Mammary epithelial cell (primary cell): Measurements from ENCODE around the gene NAV3.

Experiments used
- EZH2 ChIP-seq: IDR thresholded peaks from 2 replicates; pipeline ENCODE4 v1.6.1; 2012; ENCODE audit warnings: low read length, inconsistent platforms, borderline replicate concordance
- TF ChIP-seq, protein P1 (sequence below), 2 donors: IDR thresholded peaks in 1 of 2; conservative IDR thresholded peaks in 1 of 2; 2 replicates each; pipeline ENCODE4 v1.5.1; 2011 to 2012; ENCODE audit warnings: inconsistent platforms in 2 of 2, low read length in 2 of 2, mild to moderate bottlenecking in 2 of 2, control low read depth in 1 of 2, low read depth in 1 of 2; ENCODE audit not compliant: insufficient read depth in 1 of 2; ENCODE audit errors: extremely low read depth in 1 of 2

DNA sequence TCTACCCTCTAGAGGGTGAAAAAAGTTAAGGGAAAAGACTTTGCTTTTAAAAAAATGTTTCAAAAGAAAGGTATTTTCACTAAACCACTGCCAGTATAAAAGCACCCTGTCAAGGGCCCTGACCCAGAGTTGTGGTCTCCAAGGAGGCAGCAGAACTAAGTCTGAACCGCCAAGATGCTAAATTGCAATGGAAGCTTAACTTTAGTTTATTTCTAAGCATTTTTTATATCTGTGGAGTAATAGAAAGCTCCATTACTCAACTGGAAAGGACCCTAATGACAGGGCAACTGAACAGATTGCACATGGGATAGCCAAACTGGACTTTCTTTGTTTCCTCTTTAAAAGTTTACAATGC is 379.8 kb downstream of the NAV3 start:
- TF ChIP-seq, protein P1, sequence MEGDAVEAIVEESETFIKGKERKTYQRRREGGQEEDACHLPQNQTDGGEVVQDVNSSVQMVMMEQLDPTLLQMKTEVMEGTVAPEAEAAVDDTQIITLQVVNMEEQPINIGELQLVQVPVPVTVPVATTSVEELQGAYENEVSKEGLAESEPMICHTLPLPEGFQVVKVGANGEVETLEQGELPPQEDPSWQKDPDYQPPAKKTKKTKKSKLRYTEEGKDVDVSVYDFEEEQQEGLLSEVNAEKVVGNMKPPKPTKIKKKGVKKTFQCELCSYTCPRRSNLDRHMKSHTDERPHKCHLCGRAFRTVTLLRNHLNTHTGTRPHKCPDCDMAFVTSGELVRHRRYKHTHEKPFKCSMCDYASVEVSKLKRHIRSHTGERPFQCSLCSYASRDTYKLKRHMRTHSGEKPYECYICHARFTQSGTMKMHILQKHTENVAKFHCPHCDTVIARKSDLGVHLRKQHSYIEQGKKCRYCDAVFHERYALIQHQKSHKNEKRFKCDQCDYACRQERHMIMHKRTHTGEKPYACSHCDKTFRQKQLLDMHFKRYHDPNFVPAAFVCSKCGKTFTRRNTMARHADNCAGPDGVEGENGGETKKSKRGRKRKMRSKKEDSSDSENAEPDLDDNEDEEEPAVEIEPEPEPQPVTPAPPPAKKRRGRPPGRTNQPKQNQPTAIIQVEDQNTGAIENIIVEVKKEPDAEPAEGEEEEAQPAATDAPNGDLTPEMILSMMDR (conservative IDR thresholded peaks at IDR 0.05 in 1 of 2, IDR thresholded peaks at IDR 0.05 in 1 of 2; ENCODE audit: extremely low read depth in 1 of 2, insufficient read depth in 1 of 2, low read depth in 1 of 2, low read length in 2 of 2), result no peak
- no peak for TF ChIP-seq EZH2
